Upper lobe of right lung (tissue), 1 donor: ENCODE measurements around the gene NAA25. TPM values are rescaled to one million over a fixed set of nuclear protein-coding genes. Genes with fewer than 3 reads are reported as not detected.
"Not testable (repeated sequence)": the region's sequence is repeated elsewhere in the genome, so short reads cannot be mapped to it uniquely, and the experiment has no call there.

ENCODE experiments used
- ATAC-seq: fragments of 200-7000 bp; cut with Tn5 transposase; one replicate; pipeline ENCODE4 v1.9.1; 2020; ENCODE audit warnings: mild to moderate bottlenecking, moderate library complexity
- DNase-seq: peaks from one replicate; pipeline ENCODE4 v3.0.0-alpha.2; 2020
- H3K27ac ChIP-seq: fragments of 200-600 bp; one replicate; pipeline ENCODE4 v1.8.0; 2022
- H3K27me3 ChIP-seq: fragments of 200-600 bp; one replicate; pipeline ENCODE4 v1.8.0; 2022; ENCODE audit warnings: mild to moderate bottlenecking
- H3K36me3 ChIP-seq: fragments of 200-600 bp; one replicate; pipeline ENCODE4 v1.8.0; 2022
- H3K4me1 ChIP-seq: fragments of 200-600 bp; one replicate; pipeline ENCODE4 v1.8.0; 2022
- H3K4me3 ChIP-seq: fragments of 200-600 bp; one replicate; pipeline ENCODE4 v1.8.0; 2022; ENCODE audit warnings: mild to moderate bottlenecking
- H3K9me3 ChIP-seq: fragments of 200-600 bp; one replicate; pipeline ENCODE4 v1.8.0; 2022
- CTCF ChIP-seq: fragments of 200-600 bp; IDR thresholded peaks from one replicate; pipeline ENCODE4 v1.8.0; 2022; ENCODE audit warnings: antibody characterized with exemption
- intact Hi-C: fragments of 100-400 bp; cut with DNase I; formaldehyde crosslinking; loops from one replicate; pipeline ENCODE4 v1.11.0; 2022
- total RNA-seq: library from RNA; stranded (reverse); fragmentation: NEBNext Ultra II Directional; extraction: Animal tissue kit (Norgen Biotek cat#: 25700); gene quantifications from one replicate; pipeline ENCODE4 v1.2.1, GENCODE V29; 2021
- donor health status: DM: no; HTN: yes; CAD: no; lungs with severe emphysema.

The NAA25 gene
- total RNA-seq, 1 donor from 2014 or later: 18.8 TPM

GRCh38 chr12:112103758-112104503 lies 4.7 kb downstream of the NAA25 start:
- ATAC-seq: no peak
- DNase-seq: no peak
- no peaks in the 10 kb centered on the region for H3K27me3 ChIP-seq
- TF ChIP-seq CTCF: no peak
- peaks cover 22% of the 10 kb centered on the region for H3K4me1 ChIP-seq
- no peak overlapping the region for H3K4me3 ChIP-seq
- intact Hi-C loops: no loop called here
- H3K9me3 ChIP-seq: no peaks in the 10 kb centered on the region
- H3K27ac ChIP-seq: no peak overlapping the region
- H3K36me3 ChIP-seq: peaks cover 21% of the 10 kb centered on the region

DNA sequence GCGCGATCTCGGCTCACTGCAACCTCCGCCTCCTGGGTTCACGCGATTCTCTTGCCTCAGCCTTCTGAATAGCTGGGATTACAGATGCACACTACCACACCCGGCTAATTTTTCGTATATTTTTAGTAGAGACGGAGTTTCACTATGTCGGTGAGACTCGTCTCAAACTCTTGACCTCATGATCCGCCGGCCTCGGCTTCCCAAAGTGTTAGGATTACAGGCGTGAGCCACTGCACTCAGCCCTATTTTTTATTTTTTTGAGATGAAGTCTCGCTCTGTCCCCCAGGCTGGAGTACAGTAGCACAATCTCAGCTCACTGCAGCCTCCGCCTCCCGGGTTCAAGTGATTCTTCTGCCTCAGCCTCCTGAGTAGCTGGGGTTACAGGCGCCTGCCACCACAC lies 5.8 kb downstream of the NAA25 start:
- Histone ChIP-seq H3K36me3 (peaks cover 33% of the 10 kb centered on the region), H3K4me1 (peaks cover 21% of the 10 kb centered on the region)
- H3K27ac ChIP-seq, intact Hi-C loops, DNase-seq, H3K9me3 ChIP-seq, ATAC-seq, H3K4me3 ChIP-seq, H3K27me3 ChIP-seq: not testable (repeated sequence)

- no peak overlapping the region for H3K27ac ChIP-seq
Observed at GRCh38 chr12:112102127-112102526, 6.5 kb downstream of the NAA25 start.

DNA sequence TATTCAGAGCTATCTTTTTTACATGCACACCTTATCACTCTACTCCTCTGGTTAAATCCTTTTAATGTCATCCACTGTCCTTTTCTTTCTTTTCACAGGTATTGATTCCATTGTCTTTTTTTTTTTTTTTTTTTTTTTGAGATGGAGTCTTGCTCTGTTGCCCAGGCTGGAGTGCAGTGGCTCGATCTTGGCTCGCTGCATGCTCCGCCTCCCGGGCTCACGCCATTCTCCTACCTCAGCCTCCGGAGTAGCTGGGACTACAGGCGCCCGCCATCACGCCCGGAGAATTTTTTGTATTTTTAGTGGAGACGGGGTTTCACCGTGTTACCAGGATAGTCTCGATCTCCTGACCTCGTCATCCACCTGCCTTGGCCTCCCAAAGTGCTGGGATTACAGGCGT lies 8.1 kb downstream of the NAA25 start:
- H3K27me3 ChIP-seq, ATAC-seq, H3K4me1 ChIP-seq, H3K4me3 ChIP-seq, intact Hi-C loops, H3K27ac ChIP-seq, H3K9me3 ChIP-seq: not testable (repeated sequence)
- H3K36me3 ChIP-seq: peaks cover 45% of the 10 kb centered on the region
- DNase-seq: peak; percentile 22

More at GRCh38 chr12:112102127-112102526, 6.5 kb downstream of the NAA25 start:
- intact Hi-C loops: no loop called here
- ATAC-seq (no peak), DNase-seq (no peak)
- TF ChIP-seq CTCF: no peak
- no peaks in the 10 kb centered on the region for H3K27me3 ChIP-seq
- peaks cover 38% of the 10 kb centered on the region for H3K36me3 ChIP-seq
- no peak overlapping the region for H3K4me3 ChIP-seq
- no peaks in the 10 kb centered on the region for H3K9me3 ChIP-seq
- peaks cover 15% of the 10 kb centered on the region for H3K4me1 ChIP-seq

GRCh38 chr12:112097641-112098040 lies 10.9 kb downstream of the NAA25 start:
- intact Hi-C loops: no loop called here

DNA sequence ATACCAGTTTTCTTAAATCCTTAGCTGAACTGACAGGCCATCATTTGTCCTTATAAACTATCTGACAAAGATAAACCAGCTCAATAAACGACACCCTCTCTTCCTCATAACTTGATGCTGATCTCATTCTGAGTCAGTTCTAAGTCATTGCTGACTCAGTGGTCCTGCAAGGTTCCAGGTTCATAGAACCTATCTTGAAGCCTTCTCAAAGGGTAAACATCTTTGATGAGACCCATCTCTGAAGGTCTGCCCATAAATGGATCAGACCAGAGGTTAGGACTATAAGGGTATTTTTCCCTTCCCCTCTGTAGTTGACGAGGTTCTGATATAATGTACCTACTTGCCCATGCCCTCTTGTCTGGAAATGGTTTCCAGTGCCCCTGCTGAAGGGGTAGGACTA lies 11.9 kb downstream of the NAA25 start:
- no peak overlapping the region for H3K27ac ChIP-seq
- no peak overlapping the region for H3K4me3 ChIP-seq
- peaks cover 7% of the 10 kb centered on the region for H3K4me1 ChIP-seq
- ATAC-seq (no peak), DNase-seq (no peak)
- H3K9me3 ChIP-seq: no peaks in the 10 kb centered on the region
- intact Hi-C loops: no loop called here
- H3K27me3 ChIP-seq: no peaks in the 10 kb centered on the region
- H3K36me3 ChIP-seq: peaks cover 54% of the 10 kb centered on the region
- TF ChIP-seq CTCF: no peak

More at GRCh38 chr12:112097641-112098040, 10.9 kb downstream of the NAA25 start:
- DNase-seq (peak; percentile 19), ATAC-seq (no peak)
- Histone ChIP-seq H3K4me1 (peaks cover 7% of the 10 kb centered on the region), H3K27ac (no peak overlapping the region), H3K27me3 (no peaks in the 10 kb centered on the region), H3K36me3 (peaks cover 47% of the 10 kb centered on the region), H3K4me3 (no peak overlapping the region), H3K9me3 (no peaks in the 10 kb centered on the region)
- no peak for TF ChIP-seq CTCF
